Kidney epithelial cell (primary cell): Measurements from ENCODE around the gene GTSE1. TPM values are rescaled to one million over a fixed set of nuclear protein-coding genes. Genes with fewer than 3 reads are reported as not detected.

Experiments
- DNase-seq: peaks from one replicate; pipeline ENCODE4 v3.0.0-alpha.2; 2010; ENCODE audit warnings: low read depth
- H3K27me3 ChIP-seq: 2 replicates; pipeline ENCODE4 v1.6.0; 2011; ENCODE audit warnings: low read length; ENCODE audit not compliant: control insufficient read depth, insufficient read depth
- H3K36me3 ChIP-seq: 2 replicates; pipeline ENCODE4 v1.5.1; 2011; ENCODE audit warnings: low read length; ENCODE audit not compliant: control insufficient read depth, insufficient read depth
- H3K4me3 ChIP-seq: 2 replicates; pipeline ENCODE4 v1.5.1; 2011; ENCODE audit warnings: low read depth, mild to moderate bottlenecking, control low read depth, low read length
- total RNA-seq: library from RNA; depleted of rRNA; stranded (reverse); fragments of >200 nt; gene quantifications from 2 replicates; pipeline ENCODE4 v1.2.3, GENCODE V29; 2015
- TF ChIP-seq, protein P1 (sequence below): IDR thresholded peaks from 2 replicates; pipeline ENCODE4 v1.5.1; 2011; ENCODE audit warnings: mild to moderate bottlenecking, moderate library complexity, low read length, control low read depth, inconsistent platforms; ENCODE audit not compliant: insufficient read depth, poor library complexity, severe bottlenecking

The GTSE1 gene
- total RNA-seq, 1 donor from 2014 or later: 3.8 TPM

DNA sequence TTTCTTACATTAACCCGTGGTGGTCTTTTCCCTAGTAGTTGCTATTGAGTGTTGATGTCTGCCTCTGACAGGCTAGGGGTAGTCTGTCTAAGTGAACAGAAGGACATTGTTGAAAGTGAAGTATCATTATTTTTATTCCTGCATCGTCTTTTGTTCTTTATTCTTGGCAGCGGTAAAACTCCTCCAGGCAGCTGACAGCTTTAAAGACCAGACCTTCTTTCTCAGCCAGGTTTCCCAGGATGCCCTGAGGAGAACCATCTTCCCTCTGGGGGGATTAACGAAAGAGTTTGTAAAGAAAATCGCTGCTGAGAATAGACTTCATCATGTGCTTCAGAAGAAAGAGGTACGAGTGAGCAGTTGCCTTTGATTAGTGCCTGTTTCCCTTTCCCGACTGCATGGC is 53.5 kb downstream of the GTSE1 start:
- no peak for DNase-seq
- Histone ChIP-seq H3K27me3 (no peaks in the 10 kb centered on the region), H3K4me3 (no peak overlapping the region), H3K36me3 (peaks cover 4% of the 10 kb centered on the region)
- TF ChIP-seq, protein P1, sequence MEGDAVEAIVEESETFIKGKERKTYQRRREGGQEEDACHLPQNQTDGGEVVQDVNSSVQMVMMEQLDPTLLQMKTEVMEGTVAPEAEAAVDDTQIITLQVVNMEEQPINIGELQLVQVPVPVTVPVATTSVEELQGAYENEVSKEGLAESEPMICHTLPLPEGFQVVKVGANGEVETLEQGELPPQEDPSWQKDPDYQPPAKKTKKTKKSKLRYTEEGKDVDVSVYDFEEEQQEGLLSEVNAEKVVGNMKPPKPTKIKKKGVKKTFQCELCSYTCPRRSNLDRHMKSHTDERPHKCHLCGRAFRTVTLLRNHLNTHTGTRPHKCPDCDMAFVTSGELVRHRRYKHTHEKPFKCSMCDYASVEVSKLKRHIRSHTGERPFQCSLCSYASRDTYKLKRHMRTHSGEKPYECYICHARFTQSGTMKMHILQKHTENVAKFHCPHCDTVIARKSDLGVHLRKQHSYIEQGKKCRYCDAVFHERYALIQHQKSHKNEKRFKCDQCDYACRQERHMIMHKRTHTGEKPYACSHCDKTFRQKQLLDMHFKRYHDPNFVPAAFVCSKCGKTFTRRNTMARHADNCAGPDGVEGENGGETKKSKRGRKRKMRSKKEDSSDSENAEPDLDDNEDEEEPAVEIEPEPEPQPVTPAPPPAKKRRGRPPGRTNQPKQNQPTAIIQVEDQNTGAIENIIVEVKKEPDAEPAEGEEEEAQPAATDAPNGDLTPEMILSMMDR: no peak

DNA sequence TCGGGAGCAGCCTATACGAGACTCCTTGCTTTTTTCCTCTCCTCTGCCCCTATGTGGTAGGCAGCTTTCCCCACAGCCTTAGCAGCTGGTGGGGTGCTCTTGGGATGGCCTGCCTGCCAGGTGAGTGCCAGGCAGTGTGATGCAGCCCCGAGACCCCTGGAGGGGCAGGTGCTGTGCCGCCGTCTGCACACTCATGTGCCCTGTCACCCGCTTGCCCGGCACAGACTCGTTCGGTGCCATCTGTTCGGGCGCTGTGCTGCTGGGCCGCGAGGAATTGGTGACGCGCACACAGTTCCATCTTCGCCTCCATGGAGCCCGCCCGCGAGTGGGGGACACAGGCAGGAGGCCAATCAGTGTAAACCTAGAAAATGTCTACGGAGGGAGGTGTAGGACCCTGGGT is 54.0 kb downstream of the GTSE1 start:
- H3K36me3 ChIP-seq: peaks cover 4% of the 10 kb centered on the region
- TF ChIP-seq, protein P1: no peak

DNA sequence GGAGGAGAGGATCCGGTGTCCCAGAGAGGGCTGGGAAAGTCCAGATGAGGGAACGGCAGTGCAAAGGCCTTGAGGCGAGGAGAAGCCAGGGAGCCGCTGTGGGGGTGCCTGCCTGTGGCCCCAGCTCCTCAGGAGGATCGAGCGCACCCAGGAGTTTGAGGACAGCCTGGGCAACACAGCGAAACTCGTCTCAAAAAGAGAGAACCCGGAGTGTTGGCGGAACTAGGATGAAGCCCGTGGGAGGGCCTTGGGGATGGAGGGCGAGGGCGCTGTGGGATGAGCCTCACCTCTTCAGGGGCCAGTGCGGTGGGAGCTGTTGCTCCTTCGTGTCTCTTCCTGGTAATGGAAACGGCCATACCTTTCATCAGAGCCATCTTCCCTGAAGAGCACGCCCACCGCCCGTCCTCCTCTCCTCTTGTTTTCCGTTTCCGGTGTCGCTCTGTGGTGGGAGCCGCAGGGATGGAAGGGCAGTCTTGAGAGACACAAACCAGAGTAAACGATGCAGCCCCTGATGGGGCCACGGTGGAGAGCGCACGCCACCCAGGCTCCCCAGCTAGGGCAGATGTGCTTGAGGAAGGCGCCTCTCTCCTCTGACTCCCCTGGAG is 54.6 kb downstream of the GTSE1 start:
- DNase-seq: no peak
- Histone ChIP-seq H3K27me3 (no peaks in the 10 kb centered on the region), H3K36me3 (peaks cover 3% of the 10 kb centered on the region), H3K4me3 (no peak overlapping the region)
- TF ChIP-seq, protein P1: no peak

More for the DNA sequence above, 54.0 kb downstream of the GTSE1 start:
- H3K27me3 ChIP-seq: no peaks in the 10 kb centered on the region
- DNase-seq: no peak
- H3K4me3 ChIP-seq: no peak overlapping the region

DNA sequence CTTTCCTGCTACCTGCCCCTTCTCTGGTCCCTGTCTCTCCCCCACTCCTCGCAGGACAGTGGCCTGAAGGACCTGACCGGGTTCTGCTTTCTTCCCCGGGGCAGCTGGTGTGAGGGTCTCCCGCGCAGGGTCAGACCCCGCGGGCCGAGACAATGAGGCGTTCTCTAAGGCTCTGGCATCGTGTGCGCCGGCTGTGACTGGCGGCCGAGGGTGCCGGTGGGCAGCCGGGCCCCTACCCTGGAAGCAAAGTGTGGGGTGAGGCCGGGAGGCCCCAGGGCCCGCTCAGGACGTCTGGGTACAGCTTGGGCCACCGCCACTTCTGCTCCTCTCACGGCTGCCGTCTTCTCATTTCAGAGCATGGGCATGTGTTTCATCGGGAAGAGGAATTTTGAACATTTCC is 55.1 kb downstream of the GTSE1 start:
- Histone ChIP-seq H3K4me3 (no peak overlapping the region), H3K27me3 (no peaks in the 10 kb centered on the region), H3K36me3 (peaks cover 2% of the 10 kb centered on the region)
- TF ChIP-seq, protein P1: no peak
- no peak for DNase-seq

DNA sequence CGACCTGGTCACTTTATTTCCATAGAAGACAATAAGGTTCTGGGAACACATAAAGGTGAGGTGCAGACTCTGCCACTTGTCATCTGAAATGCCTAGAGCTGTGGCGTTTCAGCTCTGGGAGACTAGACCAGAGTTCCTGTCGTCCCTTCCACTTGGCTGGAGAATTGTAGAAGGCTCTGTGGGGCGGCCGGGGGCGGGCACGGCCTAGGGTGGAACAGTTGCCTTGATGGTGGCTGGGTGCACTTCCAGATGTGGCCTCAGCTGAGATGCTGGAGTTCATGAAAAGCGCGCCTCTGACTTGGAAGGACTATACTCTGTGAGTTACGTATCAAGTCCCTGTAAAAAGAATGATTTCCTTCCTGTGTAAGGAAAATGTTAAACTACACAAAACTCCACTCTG is 55.6 kb downstream of the GTSE1 start:
- peaks cover 3% of the 10 kb centered on the region for H3K36me3 ChIP-seq
- H3K27me3 ChIP-seq: no peaks in the 10 kb centered on the region
- TF ChIP-seq, protein P1: no peak
- no peak overlapping the region for H3K4me3 ChIP-seq
- DNase-seq: no peak

DNA sequence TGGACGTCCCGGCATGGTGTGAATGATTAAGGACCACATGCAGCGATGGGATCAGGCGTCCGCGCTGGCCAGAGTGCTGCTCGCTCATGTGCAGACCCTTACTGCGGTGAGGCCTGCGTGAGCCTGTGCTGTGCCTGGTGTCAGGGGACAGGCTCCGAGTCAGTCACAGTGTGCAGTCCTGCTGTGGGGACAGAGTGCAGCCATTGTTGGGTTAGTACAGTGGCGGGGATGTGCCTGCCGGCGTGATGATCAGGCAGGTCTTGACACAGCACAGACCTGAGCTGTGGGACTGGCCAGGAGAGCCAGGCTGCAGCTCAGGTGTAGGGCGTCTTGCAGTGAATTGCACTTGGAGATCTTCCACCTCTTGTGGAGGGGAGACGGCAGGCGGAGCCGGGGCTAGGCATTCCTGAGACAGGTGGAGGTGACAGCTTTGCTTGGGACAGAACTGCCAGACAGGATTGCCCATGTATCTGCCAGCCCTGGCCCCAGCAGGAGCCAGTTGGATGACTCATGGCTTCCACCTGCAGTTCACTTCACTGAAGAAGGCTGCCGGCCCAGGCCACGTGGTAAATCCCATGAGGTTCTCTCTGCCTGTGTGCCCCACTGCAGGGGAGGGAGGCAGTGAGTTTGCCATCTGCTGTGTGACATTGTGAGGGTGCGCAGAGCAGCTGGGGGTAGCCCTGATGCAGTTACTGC is 56.2 kb downstream of the GTSE1 start:
- TF ChIP-seq, protein P1: no peak
- no peak overlapping the region for H3K4me3 ChIP-seq
- DNase-seq: no peak
- H3K36me3 ChIP-seq: peaks cover 3% of the 10 kb centered on the region
- no peaks in the 10 kb centered on the region for H3K27me3 ChIP-seq
